HG02852 (cell line): ENCODE data around the gene KLHDC3.
"Not testable (repeated sequence)": the region's sequence is repeated elsewhere in the genome, so short reads cannot be mapped to it uniquely, and the experiment has no call there.

Experiments used
- ATAC-seq: cut with Tn5 transposase; IDR thresholded peaks from one replicate; pipeline ENCODE4 v1.9.1; 2021; ENCODE audit warnings: mild to moderate bottlenecking, moderate library complexity; ENCODE audit not compliant: unreplicated experiment

KLHDC3 gene

GRCh38 chr6:42988486-42989020, 25.5 kb upstream of the KLHDC3 start:
- ATAC-seq = no peak

- ATAC-seq = no peak
Observed at GRCh38 chr6:42989923-42990322, 24.1 kb upstream of the KLHDC3 start.

- ATAC-seq = no peak
Observed at GRCh38 chr6:42993445-42993844, 20.6 kb upstream of the KLHDC3 start.

GRCh38 chr6:42996513-42996912, 17.5 kb upstream of the KLHDC3 start:
- ATAC-seq = no peak

GRCh38 chr6:42998205-42998604, 15.8 kb upstream of the KLHDC3 start:
- not testable (repeated sequence) for ATAC-seq

GRCh38 chr6:43001843-43002242, 12.2 kb upstream of the KLHDC3 start:
- no peak for ATAC-seq

- no peak for ATAC-seq
Observed at GRCh38 chr6:43005844-43006243, 8.2 kb upstream of the KLHDC3 start.

GRCh38 chr6:43006251-43006650, 7.8 kb upstream of the KLHDC3 start:
- ATAC-seq = no peak

GRCh38 chr6:43007126-43007525, 6.9 kb upstream of the KLHDC3 start:
- ATAC-seq = no peak

- no peak for ATAC-seq
Observed at GRCh38 chr6:43009124-43009523, 4.9 kb upstream of the KLHDC3 start.

GRCh38 chr6:43011207-43011606, 2.8 kb upstream of the KLHDC3 start:
- no peak for ATAC-seq

GRCh38 chr6:43012364-43012763, 1.7 kb upstream of the KLHDC3 start:
- ATAC-seq = no peak

- peak; percentile 18 for ATAC-seq
Observed at GRCh38 chr6:43013097-43013842, 779 bp upstream of the KLHDC3 start.

GRCh38 chr6:43014434-43014909, 423 bp downstream of the KLHDC3 start:
- ATAC-seq = no peak

- no peak for ATAC-seq
Observed at GRCh38 chr6:43016176-43016942, 2.3 kb downstream of the KLHDC3 start.

GRCh38 chr6:43016943-43017334, 2.9 kb downstream of the KLHDC3 start:
- no peak for ATAC-seq

- no peak for ATAC-seq
Observed at GRCh38 chr6:43019152-43019551, 5.1 kb downstream of the KLHDC3 start.

- no peak for ATAC-seq
Observed at GRCh38 chr6:43020052-43020705, 6.1 kb downstream of the KLHDC3 start.

GRCh38 chr6:43020847-43021246, 6.8 kb downstream of the KLHDC3 start:
- no peak for ATAC-seq

GRCh38 chr6:43021270-43022047, 7.4 kb downstream of the KLHDC3 start, which contains the start of gene RRP36:
Gene RRP36, plus strand, starts transcription at chr6:43021623. Its CDS starts 32 bp downstream, at chr6:43021655.
- ATAC-seq = peak; percentile 87
